Panc1 (cell line): Measurements from ENCODE around the gene CYB5RL. TPM values are rescaled to one million over a fixed set of nuclear protein-coding genes. Genes with fewer than 3 reads are reported as not detected.

ENCODE experiments used
- ATAC-seq: fragments of 200-7000 bp; cut with Tn5 transposase; 2 replicates; pipeline ENCODE4 v1.9.1; 2020; ENCODE audit warnings: mild to moderate bottlenecking, moderate library complexity
- BruUV-seq: library from RNA; stranded (reverse); fragments of 400-500 nt; replicated peaks from 2 replicates; lab custom pipeline; 2021; lab: Mats Ljungman, UMichigan
- CTCF ChIA-PET: fragments of 300-600 bp; sonication (Branson Sonifier 250); formaldehyde crosslinking; loops from one replicate; lab custom pipeline; 2022; ENCODE audit warnings: antibody characterized with exemption; lab: Charles Lee
- POLR2A ChIA-PET: fragments of 300-600 bp; sonication (Branson Sonifier 250); formaldehyde crosslinking; loops from one replicate; lab custom pipeline; 2022; ENCODE audit warnings: antibody characterized with exemption; lab: Charles Lee
- DNase-seq: peaks from one replicate; pipeline ENCODE4 v3.0.0-alpha.2; 2010; ENCODE audit warnings: low read depth, low spot score
- H3K27ac ChIP-seq: 2 replicates; pipeline ENCODE4 v1.5.1; 2011; ENCODE audit warnings: mild to moderate bottlenecking, low read length, inconsistent platforms
- H3K27me3 ChIP-seq: fragments of 200-500 bp; sonication (Bioruptor generic); 2 replicates; pipeline ENCODE4 v1.6.0; 2014; ENCODE audit warnings: low read length, inconsistent platforms; ENCODE audit not compliant: control insufficient read depth, insufficient read depth
- H3K36me3 ChIP-seq: fragments of 200-500 bp; sonication (Bioruptor generic); 2 replicates; pipeline ENCODE4 v1.5.1; 2014; ENCODE audit warnings: inconsistent platforms, mild to moderate bottlenecking, low read length, moderate library complexity; ENCODE audit not compliant: control insufficient read depth, insufficient read depth
- H3K4me1 ChIP-seq: 2 replicates; pipeline ENCODE4 v1.5.1; 2011; ENCODE audit warnings: inconsistent platforms, mild to moderate bottlenecking, low read length, moderate library complexity; ENCODE audit not compliant: control insufficient read depth, insufficient read depth
- H3K4me3 ChIP-seq, 2 experiments: 2 replicates each; pipeline ENCODE4 v1.5.1; 2011 to 2012; ENCODE audit warnings: low read depth in 2 of 2, low read length in 2 of 2, mild to moderate bottlenecking in 2 of 2, inconsistent platforms in 1 of 2, moderate library complexity in 1 of 2
- H3K9me3 ChIP-seq: fragments of 200-500 bp; sonication (Bioruptor generic); 2 replicates; pipeline ENCODE4 v1.5.1; 2014; ENCODE audit warnings: low read depth, mild to moderate bottlenecking, inconsistent platforms, low read length, moderate library complexity; ENCODE audit not compliant: control insufficient read depth, insufficient read depth
- POLR2AphosphoS5 ChIP-seq: IDR thresholded peaks from 2 replicates; pipeline ENCODE4 v1.6.1; 2012; ENCODE audit warnings: mild to moderate bottlenecking, low read depth, low read length, moderate library complexity
- REST ChIP-seq, 2 experiments: IDR thresholded peaks; 2 replicates each; pipeline ENCODE4 v1.6.1; 2011 to 2012; ENCODE audit warnings: low read depth in 2 of 2, control low read depth in 1 of 2, low read length in 1 of 2, mild to moderate bottlenecking in 1 of 2, moderate library complexity in 1 of 2; ENCODE audit not compliant: insufficient read depth in 1 of 2
- SIN3A ChIP-seq: IDR thresholded peaks from 2 replicates; pipeline ENCODE4 v1.6.1; 2012; ENCODE audit warnings: low read depth, mild to moderate bottlenecking, low read length, moderate library complexity, borderline replicate concordance; ENCODE audit not compliant: insufficient read depth
- TCF7L2 ChIP-seq: IDR thresholded peaks from 2 replicates; pipeline ENCODE4 v1.6.1; 2011; ENCODE audit warnings: mild to moderate bottlenecking, low read depth, low read length, inconsistent platforms
- in situ Hi-C: cut with HindIII; loops from 2 replicates; pipeline ENCODE4 v1.10.0; 2016; ENCODE audit warnings: low sequenced_read_pairs, low pct_unique_long_range_greater_than_20kb
- intact Hi-C: fragments of 100-400 bp; cut with micrococcal nuclease; formaldehyde crosslinking; loops from one replicate; pipeline ENCODE4 v1.10.0; 2022; ENCODE audit not compliant: unreplicated experiment
- total RNA-seq: library from RNA; stranded (reverse); gene quantifications from one replicate; pipeline ENCODE4 v1.2.1, GENCODE V29; 2021; ENCODE audit not compliant: unreplicated experiment
- TF ChIP-seq, protein P1 (sequence below): fragments of 450-650 bp; IDR thresholded peaks from 2 replicates; pipeline ENCODE4 v1.5.1; 2017; ENCODE audit warnings: mild to moderate bottlenecking

The CYB5RL gene
- total RNA-seq, 1 experiment from 2014 or later = 19.4 TPM

- CTCF ChIA-PET = interaction anchor here (0.5 kb wide), 2 partner anchors 24 to 277 kb away, joined by 3 read pairs; no protein-coding TSS in a partner anchor
- ATAC-seq (no peak), DNase-seq (no peak)
- in situ Hi-C loops = no loop called here
- H3K36me3 ChIP-seq = no peaks in the 10 kb centered on the region
- H3K27me3 ChIP-seq = no peaks in the 10 kb centered on the region
- TF ChIP-seq POLR2AphosphoS5 (no peak), TCF7L2 (no peak), SIN3A (no peak), REST (IDR thresholded peaks at IDR 0.05; ENCODE audit: insufficient read depth in 1 of 2, low read depth in 2 of 2, low read length in 1 of 2) (no peak)
- TF ChIP-seq, protein P1, sequence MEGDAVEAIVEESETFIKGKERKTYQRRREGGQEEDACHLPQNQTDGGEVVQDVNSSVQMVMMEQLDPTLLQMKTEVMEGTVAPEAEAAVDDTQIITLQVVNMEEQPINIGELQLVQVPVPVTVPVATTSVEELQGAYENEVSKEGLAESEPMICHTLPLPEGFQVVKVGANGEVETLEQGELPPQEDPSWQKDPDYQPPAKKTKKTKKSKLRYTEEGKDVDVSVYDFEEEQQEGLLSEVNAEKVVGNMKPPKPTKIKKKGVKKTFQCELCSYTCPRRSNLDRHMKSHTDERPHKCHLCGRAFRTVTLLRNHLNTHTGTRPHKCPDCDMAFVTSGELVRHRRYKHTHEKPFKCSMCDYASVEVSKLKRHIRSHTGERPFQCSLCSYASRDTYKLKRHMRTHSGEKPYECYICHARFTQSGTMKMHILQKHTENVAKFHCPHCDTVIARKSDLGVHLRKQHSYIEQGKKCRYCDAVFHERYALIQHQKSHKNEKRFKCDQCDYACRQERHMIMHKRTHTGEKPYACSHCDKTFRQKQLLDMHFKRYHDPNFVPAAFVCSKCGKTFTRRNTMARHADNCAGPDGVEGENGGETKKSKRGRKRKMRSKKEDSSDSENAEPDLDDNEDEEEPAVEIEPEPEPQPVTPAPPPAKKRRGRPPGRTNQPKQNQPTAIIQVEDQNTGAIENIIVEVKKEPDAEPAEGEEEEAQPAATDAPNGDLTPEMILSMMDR = no peak
- intact Hi-C loops = no loop called here
- no TSS peak for BruUV-seq
- no peak overlapping the region for H3K27ac ChIP-seq
- POLR2A ChIA-PET = no interaction called here
- no peaks in the 10 kb centered on the region for H3K9me3 ChIP-seq
- no peak overlapping the region for H3K4me3 ChIP-seq
- H3K4me1 ChIP-seq = no peaks in the 10 kb centered on the region
Measured at GRCh38 chr1:54222711-54223110, 22.9 kb upstream of the CYB5RL start.

DNA sequence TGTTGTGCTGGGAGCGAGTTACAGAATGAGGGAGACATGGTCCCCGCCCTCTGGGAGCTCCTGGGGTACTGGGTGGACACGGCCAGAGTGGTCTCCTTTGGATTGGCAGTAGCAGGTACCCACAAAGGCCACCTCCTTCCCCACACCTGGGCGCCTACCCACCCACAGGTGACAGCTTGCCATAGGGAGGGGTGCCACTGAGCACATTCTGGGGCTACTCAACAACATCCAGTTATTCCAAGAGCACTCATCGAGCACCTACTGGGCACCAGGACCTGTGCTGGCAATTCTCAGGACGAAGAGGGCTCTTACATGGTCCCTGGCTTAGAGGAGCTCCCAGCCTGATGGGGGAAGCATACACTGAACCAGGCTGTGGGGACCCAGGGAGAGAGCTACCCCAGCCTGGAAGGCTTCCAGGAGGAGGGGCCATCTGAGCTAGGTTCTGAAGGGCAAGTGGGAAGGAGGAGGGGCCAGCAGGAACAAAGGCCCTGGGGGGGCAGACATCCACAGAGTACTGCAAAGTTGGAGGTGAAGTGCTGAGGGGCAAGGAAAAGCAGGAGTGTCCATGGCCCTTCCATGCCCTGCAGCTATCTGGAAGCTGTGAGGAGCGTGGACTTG lies 22.1 kb upstream of the CYB5RL start:
- no peak overlapping the region for H3K27ac ChIP-seq
- no peak for ATAC-seq
- ChIA-PET CTCF (interaction anchor here (0.5 kb wide), 1 partner anchor 277 kb away, joined by 3 read pairs; no protein-coding TSS in a partner anchor), POLR2A (interaction anchor here (0.6 kb wide), 1 partner anchor 32 kb away, joined by 3 read pairs; no protein-coding TSS in a partner anchor)
- no peak overlapping the region for H3K4me3 ChIP-seq
- DNase-seq = no peak
- H3K9me3 ChIP-seq = no peaks in the 10 kb centered on the region
- TF ChIP-seq POLR2AphosphoS5 (no peak; the same call in 1 of the 2 replicates), TCF7L2 (no peak), REST (IDR thresholded peaks at IDR 0.05; ENCODE audit: insufficient read depth in 1 of 2, low read depth in 2 of 2, low read length in 1 of 2) (no peak), SIN3A (no peak)
- H3K4me1 ChIP-seq = no peaks in the 10 kb centered on the region
- in situ Hi-C loops = no loop called here
- no peaks in the 10 kb centered on the region for H3K27me3 ChIP-seq
- peaks cover 3% of the 10 kb centered on the region; the same call in 1 of the 2 replicates for H3K36me3 ChIP-seq
- no TSS peak for BruUV-seq
- intact Hi-C loops = no loop called here
